Activated T-helper 1 cell treated with anti-CD3 and anti-CD28 coated beads, Interleukin-12 subunit alpha, Interleukin-12 subunit beta, Interleukin-2, Interleukin-4 antibody, amounts not matched to agents 30 ng/mL and 10 ng/mL and 1 ng/mL, durations not matched to agents 14 hours and 24 hours and 36 hours (primary cell): ENCODE results near the gene SNCA. TPM values are rescaled to one million over a fixed set of nuclear protein-coding genes. Genes with fewer than 3 reads are reported as not detected.

Source experiments
- DNase-seq: peaks from one replicate; pipeline ENCODE4 v3.0.0; 2021; ENCODE audit warnings: low spot score
- H3K27ac Mint-ChIP-seq: one replicate; pipeline ENCODE4 v1.8.0; 2021; ENCODE audit warnings: mild to moderate bottlenecking, mixed read lengths
- H3K27me3 Mint-ChIP-seq: one replicate; pipeline ENCODE4 v1.8.0; 2022; ENCODE audit warnings: mild to moderate bottlenecking, moderate library complexity, mixed read lengths; ENCODE audit not compliant: insufficient read depth
- H3K36me3 Mint-ChIP-seq: one replicate; pipeline ENCODE4 v1.8.0; 2021; ENCODE audit warnings: low read depth, mixed read lengths
- H3K4me1 Mint-ChIP-seq: one replicate; pipeline ENCODE4 v1.8.0; 2021; ENCODE audit warnings: low read depth, mixed read lengths
- H3K4me3 Mint-ChIP-seq: one replicate; pipeline ENCODE4 v1.8.0; 2021; ENCODE audit warnings: mild to moderate bottlenecking, moderate library complexity, mixed read lengths
- H3K9me3 Mint-ChIP-seq: one replicate; pipeline ENCODE4 v1.8.0; 2021; ENCODE audit warnings: mixed read lengths
- intact Hi-C: fragments of 100-400 bp; cut with micrococcal nuclease; formaldehyde crosslinking; loops from one replicate; pipeline ENCODE4 v1.15.1; 2024
- total RNA-seq: library from RNA; stranded (reverse); gene quantifications from 2 replicates; pipeline ENCODE4 v1.2.3, GENCODE V29; 2022

Gene SNCA
- total RNA-seq, 1 donor from 2014 or later, result 0.18 TPM

GRCh38 chr4:89803915-89804314, 33.0 kb downstream of the SNCA start:
- H3K36me3 Mint-ChIP-seq, result no peaks in the 10 kb centered on the region
- intact Hi-C loops, result no loop called here

GRCh38 chr4:89803036-89803435, 33.9 kb downstream of the SNCA start:
- no peaks in the 10 kb centered on the region for H3K36me3 Mint-ChIP-seq
- no peak overlapping the region for H3K4me3 Mint-ChIP-seq
- intact Hi-C loops, result no loop called here
- no peak for DNase-seq
- peaks cover 2% of the 10 kb centered on the region for H3K27me3 Mint-ChIP-seq
- H3K4me1 Mint-ChIP-seq, result no peaks in the 10 kb centered on the region
- no peak overlapping the region for H3K27ac Mint-ChIP-seq
- no peaks in the 10 kb centered on the region for H3K9me3 Mint-ChIP-seq

More at GRCh38 chr4:89803915-89804314, 33.0 kb downstream of the SNCA start:
- Mint-ChIP-seq H3K27me3 (no peaks in the 10 kb centered on the region), H3K4me3 (no peak overlapping the region), H3K27ac (no peak overlapping the region), H3K9me3 (no peaks in the 10 kb centered on the region), H3K4me1 (no peaks in the 10 kb centered on the region)
- no peak for DNase-seq

DNA sequence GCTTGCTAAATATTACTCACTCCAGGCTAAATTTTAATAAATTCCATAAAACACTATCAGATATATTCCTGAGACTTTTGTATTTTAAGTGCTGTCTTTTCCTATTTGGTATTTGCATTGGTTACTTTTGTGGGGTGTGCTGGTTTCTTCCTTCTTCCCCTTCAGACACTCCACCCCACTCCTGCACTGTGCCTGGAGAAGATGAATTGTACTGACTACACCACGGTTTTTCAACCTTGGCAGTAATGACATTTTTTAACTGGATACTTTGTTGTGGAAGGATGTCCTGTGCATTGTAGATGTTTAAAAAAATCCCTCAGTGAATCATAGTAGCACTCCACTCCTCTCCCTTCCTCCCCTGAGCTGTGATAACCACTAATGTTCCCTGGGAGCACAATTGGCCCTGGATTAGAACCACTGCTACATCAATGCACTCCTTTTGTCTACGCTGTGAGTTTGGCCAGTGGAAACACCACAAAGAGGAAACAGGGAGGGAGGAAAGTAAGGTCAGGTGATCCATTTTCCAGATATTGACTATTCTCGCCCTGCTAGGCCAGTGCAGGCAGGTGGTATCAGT, 36.3 kb downstream of the SNCA start:
- Mint-ChIP-seq H3K4me1 (no peaks in the 10 kb centered on the region), H3K27ac (no peak overlapping the region), H3K36me3 (no peaks in the 10 kb centered on the region), H3K27me3 (peaks cover 2% of the 10 kb centered on the region), H3K4me3 (no peak overlapping the region), H3K9me3 (no peaks in the 10 kb centered on the region)
- intact Hi-C loops, result no loop called here
- DNase-seq, result no peak

DNA sequence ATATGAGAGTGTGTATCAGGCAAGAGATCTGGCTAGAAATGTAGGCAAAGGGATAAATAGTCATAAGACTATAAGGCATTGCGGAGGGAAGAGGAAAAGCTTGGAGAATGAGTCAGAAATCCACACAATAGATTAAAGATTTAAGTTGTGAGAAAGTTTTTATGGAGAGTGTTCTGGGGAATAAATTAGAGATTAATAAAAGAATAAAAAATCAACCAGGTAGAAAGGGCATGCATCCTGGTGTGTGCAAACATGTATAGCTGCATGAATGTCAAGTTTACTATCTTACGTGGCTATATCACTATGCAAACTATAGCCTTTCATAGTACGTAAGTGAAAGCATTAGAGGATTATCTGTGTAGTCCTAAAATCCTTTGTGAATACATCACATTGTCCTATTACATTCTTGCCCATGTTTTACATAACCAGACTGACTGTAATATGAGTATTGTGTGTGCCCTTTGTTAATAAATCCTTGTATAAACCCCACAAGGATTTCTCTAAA, 36.9 kb downstream of the SNCA start:
- H3K36me3 Mint-ChIP-seq, result no peaks in the 10 kb centered on the region
- H3K27ac Mint-ChIP-seq, result no peak overlapping the region
- H3K27me3 Mint-ChIP-seq, result peaks cover 2% of the 10 kb centered on the region
- no peaks in the 10 kb centered on the region for H3K4me1 Mint-ChIP-seq
- DNase-seq, result no peak
- intact Hi-C loops, result no loop called here
- H3K9me3 Mint-ChIP-seq, result no peaks in the 10 kb centered on the region
- H3K4me3 Mint-ChIP-seq, result no peak overlapping the region

DNA sequence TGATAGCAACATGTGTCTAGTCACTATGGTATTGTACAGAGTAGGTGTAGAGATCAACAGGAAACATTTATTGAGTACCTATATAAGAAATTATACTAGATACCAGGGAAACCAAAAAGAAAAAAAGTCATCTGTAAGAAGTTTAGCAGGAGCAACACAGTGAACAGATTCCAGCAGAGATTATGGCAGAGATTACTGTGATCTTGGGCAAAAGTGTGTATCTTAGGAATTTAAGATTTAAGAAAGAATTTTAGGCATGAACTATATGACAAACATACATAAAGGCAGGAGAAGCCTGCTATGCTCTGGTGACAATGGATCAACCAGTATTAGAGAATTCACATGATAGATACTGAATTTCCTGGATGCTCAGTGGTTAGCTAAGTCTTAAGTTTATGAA, 37.9 kb downstream of the SNCA start:
- intact Hi-C loops, result no loop called here
- H3K27ac Mint-ChIP-seq, result no peak overlapping the region
- peaks cover 2% of the 10 kb centered on the region for H3K27me3 Mint-ChIP-seq
- H3K9me3 Mint-ChIP-seq, result no peaks in the 10 kb centered on the region
- DNase-seq, result no peak
- H3K4me3 Mint-ChIP-seq, result no peak overlapping the region
- H3K36me3 Mint-ChIP-seq, result no peaks in the 10 kb centered on the region
- H3K4me1 Mint-ChIP-seq, result no peaks in the 10 kb centered on the region

- peaks cover 2% of the 10 kb centered on the region for H3K27me3 Mint-ChIP-seq
- no peaks in the 10 kb centered on the region for H3K4me1 Mint-ChIP-seq
- H3K36me3 Mint-ChIP-seq, result no peaks in the 10 kb centered on the region
- no peak overlapping the region for H3K27ac Mint-ChIP-seq
- no peaks in the 10 kb centered on the region for H3K9me3 Mint-ChIP-seq
- no peak for DNase-seq
- intact Hi-C loops, result no loop called here
- no peak overlapping the region for H3K4me3 Mint-ChIP-seq
These were observed 39.8 kb downstream of the SNCA start for GRCh38 chr4:89797117-89797516.

DNA sequence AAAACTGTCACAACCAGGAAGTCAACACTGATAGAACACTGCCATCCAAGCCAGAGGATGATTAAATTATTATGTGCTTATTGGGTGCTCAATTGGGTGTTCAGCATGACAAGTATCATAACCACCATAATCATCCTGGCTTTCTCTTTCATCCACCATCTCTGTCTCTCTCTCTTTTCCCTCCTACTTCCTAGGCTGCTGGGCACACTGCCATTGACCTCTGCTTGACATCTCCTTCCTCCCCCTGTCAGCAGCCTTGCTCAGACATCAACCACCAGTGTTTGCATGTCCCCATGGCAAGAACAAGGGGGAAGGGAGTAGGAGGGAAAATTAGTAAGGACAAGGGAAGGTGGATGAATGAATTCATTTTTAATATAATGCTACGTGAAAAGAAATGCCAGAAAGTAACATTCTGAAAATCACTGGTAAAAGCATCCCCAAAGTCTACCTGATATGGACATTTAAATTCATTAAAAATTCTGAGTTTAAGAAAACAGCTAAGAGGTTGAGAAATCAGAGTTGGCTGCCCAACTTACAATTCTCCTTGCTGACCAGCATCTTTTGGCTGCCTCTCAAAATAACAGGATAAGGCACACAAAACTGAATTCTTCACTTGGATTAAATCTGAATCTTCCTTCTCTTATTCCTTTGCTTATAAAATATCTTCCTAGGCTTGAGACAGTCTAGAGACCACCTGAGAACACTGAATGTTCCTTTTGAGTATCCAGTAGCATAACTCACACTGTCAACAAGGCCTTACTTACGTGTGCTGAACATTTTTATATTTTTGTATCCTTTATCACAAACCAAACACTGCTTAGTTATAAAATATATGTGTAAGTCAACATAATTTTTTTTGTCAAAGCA, 48.5 kb downstream of the SNCA start:
- intact Hi-C loops, result no loop called here
- Mint-ChIP-seq H3K4me1 (no peaks in the 10 kb centered on the region), H3K27ac (no peak overlapping the region), H3K4me3 (no peak overlapping the region), H3K27me3 (peaks cover 4% of the 10 kb centered on the region), H3K36me3 (no peaks in the 10 kb centered on the region), H3K9me3 (no peaks in the 10 kb centered on the region)
- no peak for DNase-seq

- no peak for DNase-seq
- Mint-ChIP-seq H3K36me3 (no peaks in the 10 kb centered on the region), H3K4me1 (no peaks in the 10 kb centered on the region), H3K27ac (no peak overlapping the region), H3K4me3 (no peak overlapping the region), H3K27me3 (peaks cover 2% of the 10 kb centered on the region), H3K9me3 (no peaks in the 10 kb centered on the region)
- intact Hi-C loops, result no loop called here
These were observed 52.2 kb downstream of the SNCA start for GRCh38 chr4:89784686-89785231.

- no peaks in the 10 kb centered on the region for H3K4me1 Mint-ChIP-seq
- H3K27me3 Mint-ChIP-seq, result peaks cover 10% of the 10 kb centered on the region
- intact Hi-C loops, result no loop called here
- H3K36me3 Mint-ChIP-seq, result no peaks in the 10 kb centered on the region
- DNase-seq, result no peak
- H3K27ac Mint-ChIP-seq, result no peak overlapping the region
- no peak overlapping the region for H3K4me3 Mint-ChIP-seq
- peaks cover 8% of the 10 kb centered on the region for H3K9me3 Mint-ChIP-seq
These were observed 55.6 kb downstream of the SNCA start for GRCh38 chr4:89781321-89781720.

DNA sequence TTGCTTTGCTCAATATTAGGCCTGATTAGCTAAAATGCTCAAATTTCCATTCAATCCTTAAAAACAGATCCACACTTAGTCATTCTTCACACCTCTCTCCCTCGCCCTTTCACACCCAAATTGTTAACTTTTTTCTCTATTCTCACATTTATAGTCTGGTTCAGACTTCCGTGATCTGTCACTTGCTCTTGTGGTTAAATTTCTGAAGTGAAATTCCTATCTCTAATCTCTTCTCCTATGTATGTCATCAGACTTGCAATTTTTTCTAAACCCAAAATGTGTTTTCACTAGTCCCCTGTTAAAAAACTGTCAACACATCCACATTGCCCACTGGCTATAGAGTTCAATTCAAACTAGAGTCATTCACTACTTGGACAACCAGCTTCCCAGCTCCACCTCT, 63.2 kb downstream of the SNCA start:
- Mint-ChIP-seq H3K27me3 (peaks cover 8% of the 10 kb centered on the region), H3K4me1 (no peaks in the 10 kb centered on the region), H3K27ac (no peak overlapping the region), H3K4me3 (no peak overlapping the region), H3K36me3 (no peaks in the 10 kb centered on the region), H3K9me3 (peaks cover 8% of the 10 kb centered on the region)
- DNase-seq, result no peak
- intact Hi-C loops, result no loop called here

DNA sequence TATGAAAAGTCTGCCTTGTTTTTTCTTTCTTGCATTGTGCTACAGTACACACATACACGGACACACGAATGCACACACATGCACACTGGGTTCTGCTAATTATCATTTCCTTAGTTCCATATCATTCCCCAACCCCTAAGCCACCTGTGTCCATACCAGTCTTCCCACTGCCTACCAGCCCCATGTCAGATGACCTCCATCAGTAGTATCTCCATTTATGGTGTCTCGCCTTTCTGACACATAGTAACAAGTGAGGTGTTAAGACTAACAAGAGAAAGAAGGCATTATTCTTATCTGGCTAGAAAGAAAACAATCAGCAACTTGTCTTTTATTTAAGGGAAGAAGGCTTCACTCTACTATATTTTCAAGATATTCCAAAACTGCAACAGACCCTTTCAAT, 67.1 kb downstream of the SNCA start:
- no peak overlapping the region for H3K27ac Mint-ChIP-seq
- peaks cover 5% of the 10 kb centered on the region for H3K27me3 Mint-ChIP-seq
- H3K4me3 Mint-ChIP-seq, result no peak overlapping the region
- H3K36me3 Mint-ChIP-seq, result no peaks in the 10 kb centered on the region
- H3K4me1 Mint-ChIP-seq, result no peaks in the 10 kb centered on the region
- no peak for DNase-seq
- intact Hi-C loops, result no loop called here
- no peaks in the 10 kb centered on the region for H3K9me3 Mint-ChIP-seq

DNA sequence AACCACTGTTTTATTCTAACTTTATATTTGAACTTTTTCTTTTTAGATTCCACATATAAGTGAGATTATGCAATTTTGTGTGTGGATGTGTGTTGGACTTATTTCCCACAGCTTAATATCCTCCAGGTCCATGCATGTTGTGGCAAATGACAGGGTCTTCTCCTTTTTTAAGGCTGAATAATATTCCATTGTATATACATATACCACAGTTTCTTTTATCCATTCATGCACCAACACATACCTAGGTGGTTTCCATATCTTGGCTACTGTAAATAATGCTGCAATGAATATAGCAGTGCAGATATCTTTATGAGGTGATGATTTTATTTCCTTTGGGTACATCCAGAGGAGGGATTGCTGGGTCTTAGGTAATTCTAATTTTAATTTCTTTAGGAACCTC, 69.0 kb downstream of the SNCA start:
- Mint-ChIP-seq H3K9me3 (no peaks in the 10 kb centered on the region), H3K36me3 (no peaks in the 10 kb centered on the region), H3K4me3 (no peak overlapping the region), H3K27ac (no peak overlapping the region), H3K27me3 (peaks cover 5% of the 10 kb centered on the region), H3K4me1 (no peaks in the 10 kb centered on the region)
- intact Hi-C loops, result no loop called here
- no peak for DNase-seq

- DNase-seq, result no peak
- Mint-ChIP-seq H3K36me3 (no peaks in the 10 kb centered on the region), H3K27ac (no peak overlapping the region), H3K9me3 (no peaks in the 10 kb centered on the region), H3K4me3 (no peak overlapping the region), H3K27me3 (peaks cover 5% of the 10 kb centered on the region), H3K4me1 (no peaks in the 10 kb centered on the region)
- intact Hi-C loops, result no loop called here
These were observed 71.0 kb downstream of the SNCA start for GRCh38 chr4:89765966-89766365.
